Fibroblast of lung (primary cell): ENCODE data around the gene MOSMO. TPM values are rescaled to one million over a fixed set of nuclear protein-coding genes. Genes with fewer than 3 reads are reported as not detected.

Experiments
- DNase-seq, 2 donors: peaks; one replicate each; pipeline versions ENCODE4 v3.0.0 to v3.0.0-alpha.2; 2010; ENCODE audit warnings: low read depth in 2 of 2
- H2AFZ ChIP-seq: 2 replicates; pipeline ENCODE4 v1.5.1; 2012; ENCODE audit warnings: low read length, control low read depth, inconsistent platforms
- H3K27ac ChIP-seq: 2 replicates; pipeline ENCODE4 v1.5.1; 2011; ENCODE audit warnings: low read length, control low read depth; ENCODE audit not compliant: insufficient read depth
- H3K27me3 ChIP-seq: 2 replicates; pipeline ENCODE4 v1.5.1; 2011; ENCODE audit warnings: mild to moderate bottlenecking, low read length; ENCODE audit not compliant: control insufficient read depth, insufficient read depth
- H3K36me3 ChIP-seq: 2 replicates; pipeline ENCODE4 v1.5.1; 2011; ENCODE audit warnings: low read length; ENCODE audit not compliant: control insufficient read depth, insufficient read depth
- H3K4me1 ChIP-seq: 2 replicates; pipeline ENCODE4 v1.5.1; 2011; ENCODE audit warnings: low read length; ENCODE audit not compliant: control insufficient read depth, insufficient read depth; ENCODE audit errors: extremely low read depth
- H3K4me2 ChIP-seq: 2 replicates; pipeline ENCODE4 v1.5.1; 2011; ENCODE audit warnings: low read length, control low read depth; ENCODE audit not compliant: insufficient read depth; ENCODE audit errors: extremely low read depth
- H3K4me3 ChIP-seq, 4 experiments: fragments of 200-600 bp in 1 of 4; sonication (generic) in 1 of 4; replicated peaks in 1 of 4; 2 replicates each; pipeline ENCODE4 v1.5.1; 2011 to 2016; ENCODE audit warnings: low read length in 4 of 4, low read depth in 3 of 4, mild to moderate bottlenecking in 3 of 4, control low read depth in 2 of 4, inconsistent platforms in 1 of 4, mixed read lengths in 1 of 4; ENCODE audit not compliant: insufficient read depth in 1 of 4; ENCODE audit errors: control extremely low read depth in 1 of 4
- H3K79me2 ChIP-seq: 2 replicates; pipeline ENCODE4 v1.5.1; 2012; ENCODE audit warnings: mild to moderate bottlenecking, low read length, inconsistent platforms; ENCODE audit not compliant: control insufficient read depth, insufficient read depth
- H3K9ac ChIP-seq: 2 replicates; pipeline ENCODE4 v1.5.1; 2011; ENCODE audit warnings: mild to moderate bottlenecking, low read length, control low read depth; ENCODE audit not compliant: insufficient read depth
- H3K9me3 ChIP-seq: 2 replicates; pipeline ENCODE4 v1.5.1; 2012; ENCODE audit warnings: low read depth, low read length; ENCODE audit not compliant: control insufficient read depth, insufficient read depth
- H4K20me1 ChIP-seq: 2 replicates; pipeline ENCODE4 v1.5.1; 2011; ENCODE audit warnings: low read length; ENCODE audit not compliant: control insufficient read depth, insufficient read depth; ENCODE audit errors: extremely low read depth
- EZH2 ChIP-seq: IDR thresholded peaks from 2 replicates; pipeline ENCODE4 v1.5.1; 2012; ENCODE audit warnings: low read length, control low read depth, mild to moderate bottlenecking; ENCODE audit errors: missing control alignments
- polyA plus RNA-seq, 2 donors: library from polyadenylated mRNA; depleted of rRNA in 1 of 2; stranded (reverse) in 1 of 2; unstranded in 1 of 2; fragments of >200 nt; gene quantifications; 2 replicates each; pipeline ENCODE4 v1.2.1, GENCODE V29; 2011 to 2012; ENCODE audit warnings: missing spikeins in 1 of 2
- total RNA-seq: library from RNA; depleted of rRNA; stranded (reverse); fragments of >200 nt; gene quantifications from 2 replicates; pipeline ENCODE4 v1.2.1, GENCODE V29; 2014
- TF ChIP-seq, protein P1 (sequence below), 2 donors: IDR thresholded peaks in 1 of 2; conservative IDR thresholded peaks in 1 of 2; 1 replicate in 1 of 2; 2 replicates in 1 of 2; pipeline ENCODE4 v1.5.1; 2011 to 2012; ENCODE audit warnings: low read length in 2 of 2, control low read depth in 1 of 2, inconsistent platforms in 1 of 2, low read depth in 1 of 2, mild to moderate bottlenecking in 1 of 2

MOSMO gene
- total and polyA plus RNA-seq, 2 donors (not counting 1 experiment from before 2014, with no cell fraction given) = 13.7 to 14.0 TPM

DNA sequence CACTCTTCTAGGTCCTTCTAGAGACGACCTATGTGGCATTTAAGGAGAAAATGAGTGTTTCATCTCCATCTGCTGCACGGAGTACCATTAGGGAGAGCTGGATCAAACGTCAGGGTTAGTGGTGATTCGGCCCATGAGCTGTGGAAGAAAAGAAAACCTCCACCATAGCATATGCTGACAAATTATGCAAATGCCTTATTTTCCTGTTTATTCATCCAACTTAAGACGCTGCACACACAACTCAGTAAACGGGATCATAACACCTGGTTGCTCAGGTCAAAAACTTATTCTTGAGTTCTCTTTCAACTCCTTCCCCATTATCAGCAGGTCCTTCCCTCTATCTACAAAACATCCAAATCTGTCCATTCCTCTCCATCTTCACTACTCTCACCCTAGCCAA lies 1.3 kb upstream of the MOSMO start:
- H3K27me3 ChIP-seq = no peaks in the 10 kb centered on the region
- no peak overlapping the region for H3K9ac ChIP-seq
- DNase-seq = no peak
- H3K36me3 ChIP-seq = no peaks in the 10 kb centered on the region
- peak overlapping the region; percentile 90 for H3K4me2 ChIP-seq
- peak overlapping the region in 1 of 4 experiments; percentile 73 for H3K4me3 ChIP-seq
- no peaks in the 10 kb centered on the region for H4K20me1 ChIP-seq
- H3K9me3 ChIP-seq = no peaks in the 10 kb centered on the region
- no peak overlapping the region for H3K27ac ChIP-seq
- no peak overlapping the region for H2AFZ ChIP-seq
- TF ChIP-seq EZH2 = no peak
- TF ChIP-seq, protein P1, sequence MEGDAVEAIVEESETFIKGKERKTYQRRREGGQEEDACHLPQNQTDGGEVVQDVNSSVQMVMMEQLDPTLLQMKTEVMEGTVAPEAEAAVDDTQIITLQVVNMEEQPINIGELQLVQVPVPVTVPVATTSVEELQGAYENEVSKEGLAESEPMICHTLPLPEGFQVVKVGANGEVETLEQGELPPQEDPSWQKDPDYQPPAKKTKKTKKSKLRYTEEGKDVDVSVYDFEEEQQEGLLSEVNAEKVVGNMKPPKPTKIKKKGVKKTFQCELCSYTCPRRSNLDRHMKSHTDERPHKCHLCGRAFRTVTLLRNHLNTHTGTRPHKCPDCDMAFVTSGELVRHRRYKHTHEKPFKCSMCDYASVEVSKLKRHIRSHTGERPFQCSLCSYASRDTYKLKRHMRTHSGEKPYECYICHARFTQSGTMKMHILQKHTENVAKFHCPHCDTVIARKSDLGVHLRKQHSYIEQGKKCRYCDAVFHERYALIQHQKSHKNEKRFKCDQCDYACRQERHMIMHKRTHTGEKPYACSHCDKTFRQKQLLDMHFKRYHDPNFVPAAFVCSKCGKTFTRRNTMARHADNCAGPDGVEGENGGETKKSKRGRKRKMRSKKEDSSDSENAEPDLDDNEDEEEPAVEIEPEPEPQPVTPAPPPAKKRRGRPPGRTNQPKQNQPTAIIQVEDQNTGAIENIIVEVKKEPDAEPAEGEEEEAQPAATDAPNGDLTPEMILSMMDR (conservative IDR thresholded peaks at IDR 0.05 in 1 of 2, IDR thresholded peaks at IDR 0.05 in 1 of 2; ENCODE audit: low read depth in 1 of 2, low read length in 2 of 2) = no peak
- H3K4me1 ChIP-seq = peaks cover 3% of the 10 kb centered on the region
- H3K79me2 ChIP-seq = peaks cover 29% of the 10 kb centered on the region

DNA sequence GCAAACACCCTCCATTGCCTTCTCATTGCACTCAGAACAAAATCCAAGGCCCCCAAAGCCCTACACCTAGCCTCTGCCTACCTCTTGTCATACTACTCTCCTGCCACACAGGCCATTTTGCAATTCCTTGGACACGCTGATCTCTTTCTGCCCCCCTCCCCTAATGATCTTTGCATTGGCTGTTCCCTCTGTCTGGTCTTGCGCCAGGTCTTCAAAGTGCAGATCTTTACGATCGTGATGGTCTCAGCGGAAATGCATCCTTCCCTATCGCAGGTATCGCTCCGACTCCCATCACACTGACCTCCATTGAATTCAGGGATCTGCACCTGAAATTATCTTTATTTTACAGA lies 777 bp upstream of the MOSMO start:
- H3K27me3 ChIP-seq = no peaks in the 10 kb centered on the region
- H3K9me3 ChIP-seq = no peaks in the 10 kb centered on the region
- peak overlapping the region; percentile 73 for H3K9ac ChIP-seq
- no peaks in the 10 kb centered on the region for H3K36me3 ChIP-seq
- no peaks in the 10 kb centered on the region for H4K20me1 ChIP-seq
- peak overlapping the region; percentile 54 for H3K27ac ChIP-seq
- peaks cover 34% of the 10 kb centered on the region for H3K79me2 ChIP-seq
- H3K4me2 ChIP-seq = peak overlapping the region; percentile 90
- peaks cover 3% of the 10 kb centered on the region for H3K4me1 ChIP-seq
- no peak for DNase-seq
- peak overlapping the region; percentile 70 for H2AFZ ChIP-seq
- peak overlapping the region; percentile 73 to 95 (median 80) for H3K4me3 ChIP-seq
- no peak for TF ChIP-seq EZH2
- TF ChIP-seq, protein P1 (conservative IDR thresholded peaks at IDR 0.05 in 1 of 2, IDR thresholded peaks at IDR 0.05 in 1 of 2; ENCODE audit: low read depth in 1 of 2, low read length in 2 of 2) = no peak

DNA sequence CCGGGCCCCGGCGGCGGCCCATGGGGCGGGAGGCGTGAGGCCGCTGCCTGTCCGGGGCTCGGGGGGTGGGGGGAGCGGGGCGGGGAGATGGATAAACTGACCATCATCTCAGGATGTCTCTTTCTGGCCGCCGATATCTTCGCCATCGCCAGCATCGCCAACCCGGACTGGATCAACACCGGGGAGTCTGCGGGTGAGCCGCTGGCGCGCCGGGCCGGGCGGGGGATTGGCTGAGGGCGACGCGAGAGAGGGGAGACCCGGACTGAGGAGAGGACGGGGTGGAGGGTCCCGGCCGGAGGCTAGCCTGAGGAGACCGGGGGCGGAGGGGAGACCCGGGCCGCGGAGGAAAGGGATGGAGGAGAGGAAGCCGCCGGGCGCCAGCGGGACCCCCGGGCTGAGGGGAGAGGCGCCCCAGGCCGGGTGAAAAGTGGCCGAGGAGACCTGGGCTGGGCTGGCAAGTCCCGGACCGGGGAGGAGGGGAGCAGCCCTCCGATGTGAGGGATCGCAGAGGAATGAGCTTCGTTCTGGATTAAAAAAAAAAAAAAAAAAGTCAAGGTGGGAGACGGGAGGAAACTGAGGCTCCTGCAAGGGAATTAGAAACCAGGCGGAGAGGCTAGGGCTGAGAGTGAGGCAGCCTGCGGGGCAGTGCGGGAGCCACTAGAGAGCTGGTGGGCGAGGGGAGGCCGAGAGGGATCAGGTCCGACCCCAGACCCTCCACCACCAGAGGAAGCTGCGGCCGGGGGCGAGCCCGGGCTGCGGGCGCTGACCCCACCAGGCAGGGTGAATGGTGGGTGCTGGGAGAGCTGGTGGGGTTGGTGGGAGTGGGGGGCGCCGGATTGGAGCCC lies 526 bp downstream of the MOSMO start:
- peak in 1 of 2 donors; percentile 20 for DNase-seq
- H3K79me2 ChIP-seq = peaks cover 46% of the 10 kb centered on the region
- no peaks in the 10 kb centered on the region for H3K36me3 ChIP-seq
- no peaks in the 10 kb centered on the region for H3K27me3 ChIP-seq
- peaks cover 3% of the 10 kb centered on the region for H3K4me1 ChIP-seq
- H3K9ac ChIP-seq = peak overlapping the region; percentile 79
- H4K20me1 ChIP-seq = peaks cover 2% of the 10 kb centered on the region
- H2AFZ ChIP-seq = peak overlapping the region; percentile 30
- H3K9me3 ChIP-seq = no peaks in the 10 kb centered on the region
- H3K4me3 ChIP-seq = peak overlapping the region; percentile 77 to 93 (median 86)
- H3K4me2 ChIP-seq = peak overlapping the region; percentile 84
- TF ChIP-seq, protein P1 (conservative IDR thresholded peaks at IDR 0.05 in 1 of 2, IDR thresholded peaks at IDR 0.05 in 1 of 2; ENCODE audit: low read depth in 1 of 2, low read length in 2 of 2) = no peak
- TF ChIP-seq EZH2 = no peak
- peak overlapping the region; percentile 78 for H3K27ac ChIP-seq
